Hepatocyte (in vitro differentiated cells): ENCODE results near the gene B4GALT4.

Experiments
- EZH2 ChIP-seq: fragments of 200-600 bp; sonication (generic); IDR thresholded peaks from 2 replicates; pipeline ENCODE4 v1.6.1; 2016; ENCODE audit warnings: antibody characterized with exemption, mild to moderate bottlenecking, borderline replicate concordance
- EZH2phosphoT487 ChIP-seq: fragments of 200-600 bp; sonication (generic); IDR thresholded peaks from one replicate; pipeline ENCODE4 v1.6.1; 2018; ENCODE audit warnings: antibody characterized with exemption, mild to moderate bottlenecking, low read depth, moderate library complexity; ENCODE audit not compliant: unreplicated experiment, severe bottlenecking
- TF ChIP-seq, protein P1 (sequence below): fragments of 200-600 bp; sonication (generic); IDR thresholded peaks from 2 replicates; pipeline ENCODE4 v1.5.1; 2016; ENCODE audit warnings: antibody characterized with exemption, mild to moderate bottlenecking; ENCODE audit not compliant: poor library complexity

DNA sequence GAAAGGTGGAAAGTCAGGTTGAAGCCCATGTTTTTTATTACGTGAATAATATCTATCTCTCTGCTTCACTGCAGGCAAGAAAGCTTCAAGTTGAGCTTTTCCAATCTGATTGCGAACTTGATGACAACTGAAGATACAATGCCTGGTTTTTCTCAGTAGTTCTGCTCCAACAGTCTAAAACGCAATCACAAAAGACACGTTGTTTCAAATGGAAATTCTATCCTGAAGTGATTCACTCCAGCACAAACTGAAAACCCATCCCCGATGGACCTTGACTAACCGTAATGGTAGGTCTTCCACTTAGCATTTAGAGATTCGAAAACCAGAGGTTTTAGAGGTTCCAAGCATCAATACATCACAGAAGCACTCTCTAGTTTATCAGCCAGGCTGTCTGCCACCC, 10.6 kb downstream of the B4GALT4 start:
- TF ChIP-seq EZH2: no peak
- TF ChIP-seq, protein P1, sequence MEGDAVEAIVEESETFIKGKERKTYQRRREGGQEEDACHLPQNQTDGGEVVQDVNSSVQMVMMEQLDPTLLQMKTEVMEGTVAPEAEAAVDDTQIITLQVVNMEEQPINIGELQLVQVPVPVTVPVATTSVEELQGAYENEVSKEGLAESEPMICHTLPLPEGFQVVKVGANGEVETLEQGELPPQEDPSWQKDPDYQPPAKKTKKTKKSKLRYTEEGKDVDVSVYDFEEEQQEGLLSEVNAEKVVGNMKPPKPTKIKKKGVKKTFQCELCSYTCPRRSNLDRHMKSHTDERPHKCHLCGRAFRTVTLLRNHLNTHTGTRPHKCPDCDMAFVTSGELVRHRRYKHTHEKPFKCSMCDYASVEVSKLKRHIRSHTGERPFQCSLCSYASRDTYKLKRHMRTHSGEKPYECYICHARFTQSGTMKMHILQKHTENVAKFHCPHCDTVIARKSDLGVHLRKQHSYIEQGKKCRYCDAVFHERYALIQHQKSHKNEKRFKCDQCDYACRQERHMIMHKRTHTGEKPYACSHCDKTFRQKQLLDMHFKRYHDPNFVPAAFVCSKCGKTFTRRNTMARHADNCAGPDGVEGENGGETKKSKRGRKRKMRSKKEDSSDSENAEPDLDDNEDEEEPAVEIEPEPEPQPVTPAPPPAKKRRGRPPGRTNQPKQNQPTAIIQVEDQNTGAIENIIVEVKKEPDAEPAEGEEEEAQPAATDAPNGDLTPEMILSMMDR: no peak
- TF ChIP-seq EZH2phosphoT487: no peak
